ENCODE data around the gene SSH2.

DNA sequence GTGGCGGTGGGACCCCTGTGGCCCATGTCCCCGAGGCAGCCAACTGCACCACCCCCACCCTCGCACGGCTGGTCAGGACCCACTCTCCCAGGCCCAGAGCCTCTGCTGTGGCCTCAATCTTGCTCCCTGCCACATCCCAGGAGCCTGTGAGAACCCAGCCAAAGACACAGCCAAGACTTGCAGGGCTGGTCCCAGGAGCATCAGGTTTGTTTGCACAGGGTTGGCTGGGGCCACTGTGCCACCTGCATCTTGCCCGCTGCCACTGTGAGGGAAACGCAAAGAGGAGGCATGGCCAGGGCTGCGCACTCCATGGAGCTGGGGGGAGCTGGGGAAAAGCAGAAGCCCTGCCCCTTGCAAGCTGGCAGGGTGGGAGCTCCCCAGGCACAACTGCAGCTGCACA is 92.5 kb downstream of the SSH2 start:
- TF ChIP-seq, protein P1, sequence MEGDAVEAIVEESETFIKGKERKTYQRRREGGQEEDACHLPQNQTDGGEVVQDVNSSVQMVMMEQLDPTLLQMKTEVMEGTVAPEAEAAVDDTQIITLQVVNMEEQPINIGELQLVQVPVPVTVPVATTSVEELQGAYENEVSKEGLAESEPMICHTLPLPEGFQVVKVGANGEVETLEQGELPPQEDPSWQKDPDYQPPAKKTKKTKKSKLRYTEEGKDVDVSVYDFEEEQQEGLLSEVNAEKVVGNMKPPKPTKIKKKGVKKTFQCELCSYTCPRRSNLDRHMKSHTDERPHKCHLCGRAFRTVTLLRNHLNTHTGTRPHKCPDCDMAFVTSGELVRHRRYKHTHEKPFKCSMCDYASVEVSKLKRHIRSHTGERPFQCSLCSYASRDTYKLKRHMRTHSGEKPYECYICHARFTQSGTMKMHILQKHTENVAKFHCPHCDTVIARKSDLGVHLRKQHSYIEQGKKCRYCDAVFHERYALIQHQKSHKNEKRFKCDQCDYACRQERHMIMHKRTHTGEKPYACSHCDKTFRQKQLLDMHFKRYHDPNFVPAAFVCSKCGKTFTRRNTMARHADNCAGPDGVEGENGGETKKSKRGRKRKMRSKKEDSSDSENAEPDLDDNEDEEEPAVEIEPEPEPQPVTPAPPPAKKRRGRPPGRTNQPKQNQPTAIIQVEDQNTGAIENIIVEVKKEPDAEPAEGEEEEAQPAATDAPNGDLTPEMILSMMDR (conservative IDR thresholded peaks at IDR 0.05; ENCODE audit: low read depth, low read length), result no peak
- TF ChIP-seq EZH2 (IDR thresholded peaks at IDR 0.05; ENCODE audit: low read length, unreplicated experiment) (no peak), EZH2phosphoT487 (IDR thresholded peaks at IDR 0.05; ENCODE audit: borderline replicate concordance, low read length) (no peak)

Measured in PC-3 (cell line).